Activated CD4-positive, alpha-beta T cell treated with anti-CD3 and anti-CD28 coated beads, Interleukin-2, amount 10 ng/mL, durations not matched to agents 7 days and 5 days (primary cell): ENCODE measurements around the gene SPATA32. TPM values are rescaled to one million over a fixed set of nuclear protein-coding genes. Genes with fewer than 3 reads are reported as not detected.
A peak's percentile ranks its signal among the peaks of the same experiment; 100 is the strongest.

Source experiments
- CTCF ChIA-PET: fragments of 350-600 bp; sonication (Branson Sonifier 250); formaldehyde crosslinking; loops from one replicate; lab custom pipeline; 2021; ENCODE audit warnings: antibody characterized with exemption; lab: Charles Lee
- POLR2A ChIA-PET: fragments of 350-600 bp; sonication (Branson Sonifier 250); formaldehyde crosslinking; loops from one replicate; lab custom pipeline; 2021; ENCODE audit warnings: antibody characterized with exemption; lab: Charles Lee
- DNase-seq: peaks from one replicate; pipeline ENCODE4 v3.0.0-alpha.2; 2020
- H3K27ac Mint-ChIP-seq: one replicate; pipeline ENCODE4 v1.8.0; 2021; ENCODE audit warnings: mild to moderate bottlenecking, moderate library complexity, mixed read lengths
- H3K27me3 Mint-ChIP-seq: one replicate; pipeline ENCODE4 v1.8.0; 2021; ENCODE audit warnings: mixed read lengths
- H3K36me3 Mint-ChIP-seq: one replicate; pipeline ENCODE4 v1.8.0; 2021; ENCODE audit warnings: low read depth, mixed read lengths
- H3K4me1 Mint-ChIP-seq: one replicate; pipeline ENCODE4 v1.8.0; 2021; ENCODE audit warnings: mixed read lengths
- H3K4me3 Mint-ChIP-seq: one replicate; pipeline ENCODE4 v1.8.0; 2021; ENCODE audit warnings: mild to moderate bottlenecking, moderate library complexity, mixed read lengths
- H3K9me3 Mint-ChIP-seq: one replicate; pipeline ENCODE4 v1.8.0; 2021; ENCODE audit warnings: mixed read lengths
- total RNA-seq, 2 experiments: library from RNA; stranded (reverse); gene quantifications; one replicate each; pipeline ENCODE4 v1.2.3, GENCODE V29; 2021

The SPATA32 gene
- total RNA-seq, 2 experiments from 2014 or later: 0.27 to 0.67 TPM

- Mint-ChIP-seq H3K36me3 (peaks cover 34% of the 10 kb centered on the region), H3K27me3 (no peaks in the 10 kb centered on the region), H3K4me3 (no peak overlapping the region), H3K9me3 (no peaks in the 10 kb centered on the region), H3K4me1 (peaks cover 25% of the 10 kb centered on the region), H3K27ac (no peak overlapping the region)
- DNase-seq: no peak
- ChIA-PET CTCF (interaction anchor here (0.6 to 4.3 kb wide), 21 partner anchors 9 to 151 kb away, joined by 3 to 55 read pairs (median 6); partner anchors contain the start of gene MAP3K14), POLR2A (no interaction called here)
These were observed 16.1 kb upstream of the SPATA32 start for GRCh38 chr17:45277992-45278391.

DNA sequence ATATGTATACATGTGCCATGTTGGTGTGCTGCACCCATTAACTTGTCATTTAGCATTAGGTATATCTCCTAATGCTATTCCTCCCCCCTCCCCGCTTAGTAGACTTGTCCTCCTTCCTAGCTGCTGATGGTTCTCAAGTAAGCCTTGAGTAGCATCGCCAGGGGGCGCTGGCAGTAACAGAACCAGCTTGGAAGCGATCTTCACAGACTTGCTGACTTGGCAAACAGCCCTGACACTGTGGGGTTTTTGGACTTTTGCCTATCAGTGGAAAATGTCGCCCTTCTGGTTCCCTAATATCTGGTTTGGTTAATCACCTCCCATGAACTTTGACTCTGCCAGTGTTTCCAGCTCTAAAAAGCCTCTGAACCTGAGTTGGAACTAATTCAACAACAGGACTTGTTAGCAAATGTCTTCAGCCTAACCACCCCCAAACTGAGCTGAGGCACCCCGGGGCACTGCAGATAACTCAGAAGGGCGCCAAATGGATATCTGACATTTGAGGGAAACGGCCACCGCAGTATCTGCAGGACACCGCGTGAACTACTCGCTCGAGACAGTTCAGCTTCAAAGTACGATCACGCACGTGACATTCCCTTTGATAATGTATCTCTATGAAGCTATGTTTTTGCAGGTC is 15.4 kb upstream of the SPATA32 start:
- peak overlapping the region; percentile 11 for H3K27ac Mint-ChIP-seq
- H3K9me3 Mint-ChIP-seq: no peaks in the 10 kb centered on the region
- peak; percentile 93 for DNase-seq
- ChIA-PET CTCF (interaction anchor here (0.6 to 4.3 kb wide), 32 partner anchors 10 to 142 kb away, joined by 3 to 55 read pairs (median 5); partner anchors contain the start of genes ACBD4 and MAP3K14), POLR2A (interaction anchor here (0.9 kb wide), 1 partner anchor 42 kb away, joined by 3 read pairs; no protein-coding TSS in a partner anchor)
- H3K36me3 Mint-ChIP-seq: peaks cover 33% of the 10 kb centered on the region
- peaks cover 22% of the 10 kb centered on the region for H3K4me1 Mint-ChIP-seq
- H3K4me3 Mint-ChIP-seq: no peak overlapping the region
- H3K27me3 Mint-ChIP-seq: no peaks in the 10 kb centered on the region

DNA sequence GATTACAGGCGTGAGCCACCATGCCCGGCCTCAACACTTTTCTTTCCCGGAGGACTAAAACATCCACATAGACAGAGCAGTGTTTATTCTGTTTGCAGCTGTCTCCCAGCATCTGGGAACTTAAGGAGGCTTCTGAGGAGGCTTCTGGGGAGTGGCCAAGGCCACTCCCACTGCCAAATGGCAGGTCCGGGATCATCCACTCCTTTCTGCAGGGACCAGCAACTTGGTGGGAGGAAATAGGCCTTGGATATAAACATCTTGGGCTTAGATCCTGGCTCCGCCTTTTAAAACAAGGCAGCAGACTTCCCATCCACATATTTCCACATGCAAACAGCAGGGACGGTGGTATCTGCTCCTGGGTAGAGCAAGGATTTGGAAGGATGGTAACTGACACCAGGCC is 14.1 kb upstream of the SPATA32 start:
- ChIA-PET POLR2A (interaction anchor here (0.6 kb wide), 1 partner anchor 27 kb away, joined by 3 read pairs; no protein-coding TSS in a partner anchor), CTCF (interaction anchor here (0.6 to 4.3 kb wide), 15 partner anchors 15 to 141 kb away, joined by 3 to 55 read pairs (median 7); partner anchors contain the start of gene ACBD4)
- no peak overlapping the region for H3K4me3 Mint-ChIP-seq
- no peaks in the 10 kb centered on the region for H3K9me3 Mint-ChIP-seq
- peaks cover 31% of the 10 kb centered on the region for H3K36me3 Mint-ChIP-seq
- H3K4me1 Mint-ChIP-seq: peaks cover 22% of the 10 kb centered on the region
- no peak overlapping the region for H3K27ac Mint-ChIP-seq
- DNase-seq: no peak
- no peaks in the 10 kb centered on the region for H3K27me3 Mint-ChIP-seq

DNA sequence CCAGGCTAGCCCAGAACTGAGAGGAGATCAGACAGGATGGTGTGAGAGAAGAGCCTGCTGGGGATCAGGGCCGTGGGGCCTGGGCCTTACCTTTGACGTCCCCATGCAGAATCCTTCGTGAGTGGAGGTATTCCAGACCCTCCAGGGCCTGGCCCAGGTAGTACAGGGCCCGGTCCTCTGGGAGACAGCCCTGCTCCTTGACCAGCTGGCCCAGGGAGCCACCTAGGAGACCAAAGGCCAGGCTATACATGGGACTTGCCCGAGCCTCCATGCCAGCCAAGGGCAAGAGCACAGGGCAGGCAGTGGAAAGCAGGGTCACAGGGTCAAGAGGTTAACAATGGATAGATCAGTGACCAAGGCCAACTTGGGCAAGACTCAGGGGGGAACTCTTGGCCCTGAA is 12.1 kb upstream of the SPATA32 start:
- H3K4me3 Mint-ChIP-seq: no peak overlapping the region
- peaks cover 15% of the 10 kb centered on the region for H3K4me1 Mint-ChIP-seq
- POLR2A ChIA-PET: no interaction called here
- H3K36me3 Mint-ChIP-seq: peaks cover 36% of the 10 kb centered on the region
- H3K27me3 Mint-ChIP-seq: no peaks in the 10 kb centered on the region
- no peaks in the 10 kb centered on the region for H3K9me3 Mint-ChIP-seq
- no peak overlapping the region for H3K27ac Mint-ChIP-seq
- CTCF ChIA-PET: interaction anchor here (1.4 kb wide), 1 partner anchor 55 kb away, joined by 4 read pairs; no protein-coding TSS in a partner anchor
- DNase-seq: no peak

GRCh38 chr17:45273551-45273957 is 11.7 kb upstream of the SPATA32 start:
- no peak overlapping the region for H3K4me3 Mint-ChIP-seq
- CTCF ChIA-PET: interaction anchor here (1.4 kb wide), 1 partner anchor 54 kb away, joined by 4 read pairs; no protein-coding TSS in a partner anchor
- POLR2A ChIA-PET: no interaction called here
- H3K36me3 Mint-ChIP-seq: peaks cover 35% of the 10 kb centered on the region
- H3K4me1 Mint-ChIP-seq: peaks cover 11% of the 10 kb centered on the region
- no peaks in the 10 kb centered on the region for H3K27me3 Mint-ChIP-seq
- no peak for DNase-seq
- H3K9me3 Mint-ChIP-seq: no peaks in the 10 kb centered on the region
- no peak overlapping the region for H3K27ac Mint-ChIP-seq

- Mint-ChIP-seq H3K27me3 (no peaks in the 10 kb centered on the region), H3K9me3 (no peaks in the 10 kb centered on the region), H3K4me1 (no peaks in the 10 kb centered on the region), H3K27ac (no peak overlapping the region), H3K36me3 (peaks cover 49% of the 10 kb centered on the region), H3K4me3 (no peak overlapping the region)
- ChIA-PET POLR2A (no interaction called here), CTCF (interaction anchor here (0.7 to 3.3 kb wide), 13 partner anchors 17 to 136 kb away, joined by 3 to 17 read pairs (median 4); partner anchors contain the start of gene ACBD4)
- DNase-seq: no peak
These were observed 9.7 kb upstream of the SPATA32 start for GRCh38 chr17:45271603-45272002.

DNA sequence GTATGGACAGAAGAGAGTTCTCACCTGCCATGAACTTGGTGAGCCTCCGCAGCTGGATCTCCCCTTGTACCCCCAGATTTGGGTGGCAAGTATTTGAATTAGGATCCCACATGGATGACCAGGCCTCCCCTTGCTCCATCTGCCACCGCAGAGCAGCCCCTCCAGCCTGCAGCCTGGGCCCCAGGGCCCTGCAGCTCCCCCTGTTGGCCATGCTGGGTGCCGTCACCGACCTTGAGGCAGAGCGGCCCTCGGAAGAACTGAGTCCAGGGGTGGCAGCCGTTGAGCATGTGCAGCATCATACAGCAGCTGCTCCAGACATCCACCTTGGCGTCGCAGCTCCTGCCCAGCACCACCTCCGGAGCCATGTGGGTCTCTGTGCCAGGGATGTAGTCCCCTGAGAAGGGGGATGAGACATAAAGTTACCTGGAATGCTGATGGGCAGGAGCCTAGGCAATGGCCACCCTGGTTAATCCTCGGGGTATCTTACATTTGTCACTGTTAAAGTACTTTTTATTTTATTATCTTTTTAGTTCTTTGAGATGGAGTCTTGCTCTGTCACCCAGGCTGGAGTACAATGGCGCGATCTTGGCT is 9.0 kb upstream of the SPATA32 start:
- peak; percentile 58 for DNase-seq
- Mint-ChIP-seq H3K4me3 (no peak overlapping the region), H3K36me3 (peaks cover 53% of the 10 kb centered on the region), H3K27ac (no peak overlapping the region), H3K4me1 (no peaks in the 10 kb centered on the region), H3K9me3 (no peaks in the 10 kb centered on the region), H3K27me3 (no peaks in the 10 kb centered on the region)
- ChIA-PET CTCF (interaction anchor here (0.6 to 3.3 kb wide), 13 partner anchors 17 to 136 kb away, joined by 3 to 17 read pairs (median 4); partner anchors contain the start of gene ACBD4), POLR2A (no interaction called here)

GRCh38 chr17:45269912-45270311 is 8.0 kb upstream of the SPATA32 start:
- H3K36me3 Mint-ChIP-seq: peaks cover 56% of the 10 kb centered on the region
- no peaks in the 10 kb centered on the region for H3K27me3 Mint-ChIP-seq
- POLR2A ChIA-PET: no interaction called here
- no peaks in the 10 kb centered on the region for H3K9me3 Mint-ChIP-seq
- DNase-seq: no peak
- no peak overlapping the region for H3K4me3 Mint-ChIP-seq
- no peak overlapping the region for H3K27ac Mint-ChIP-seq
- peaks cover 1% of the 10 kb centered on the region for H3K4me1 Mint-ChIP-seq
- CTCF ChIA-PET: interaction anchor here (0.9 to 3.3 kb wide), 5 partner anchors 16 to 135 kb away, joined by 3 to 13 read pairs (median 10); partner anchors contain the start of gene ACBD4

- peaks cover 8% of the 10 kb centered on the region for H3K4me1 Mint-ChIP-seq
- H3K27me3 Mint-ChIP-seq: no peaks in the 10 kb centered on the region
- POLR2A ChIA-PET: no interaction called here
- no peaks in the 10 kb centered on the region for H3K9me3 Mint-ChIP-seq
- H3K4me3 Mint-ChIP-seq: no peak overlapping the region
- CTCF ChIA-PET: interaction anchor here (0.5 to 2.9 kb wide), 5 partner anchors 12 to 119 kb away, joined by 3 to 15 read pairs (median 3); no protein-coding TSS in a partner anchor
- DNase-seq: no peak
- H3K36me3 Mint-ChIP-seq: peaks cover 47% of the 10 kb centered on the region
- peak overlapping the region; percentile 9 for H3K27ac Mint-ChIP-seq
These were observed 5.7 kb upstream of the SPATA32 start for GRCh38 chr17:45267436-45268055.

- Mint-ChIP-seq H3K4me3 (no peak overlapping the region), H3K4me1 (peaks cover 17% of the 10 kb centered on the region), H3K36me3 (peaks cover 48% of the 10 kb centered on the region), H3K27me3 (no peaks in the 10 kb centered on the region), H3K27ac (no peak overlapping the region), H3K9me3 (no peaks in the 10 kb centered on the region)
- ChIA-PET POLR2A (no interaction called here), CTCF (interaction anchor here (0.7 to 2.9 kb wide), 8 partner anchors 10 to 229 kb away, joined by 3 to 15 read pairs (median 4); no protein-coding TSS in a partner anchor)
- no peak for DNase-seq
These were observed 4.6 kb upstream of the SPATA32 start for GRCh38 chr17:45266372-45266926.

DNA sequence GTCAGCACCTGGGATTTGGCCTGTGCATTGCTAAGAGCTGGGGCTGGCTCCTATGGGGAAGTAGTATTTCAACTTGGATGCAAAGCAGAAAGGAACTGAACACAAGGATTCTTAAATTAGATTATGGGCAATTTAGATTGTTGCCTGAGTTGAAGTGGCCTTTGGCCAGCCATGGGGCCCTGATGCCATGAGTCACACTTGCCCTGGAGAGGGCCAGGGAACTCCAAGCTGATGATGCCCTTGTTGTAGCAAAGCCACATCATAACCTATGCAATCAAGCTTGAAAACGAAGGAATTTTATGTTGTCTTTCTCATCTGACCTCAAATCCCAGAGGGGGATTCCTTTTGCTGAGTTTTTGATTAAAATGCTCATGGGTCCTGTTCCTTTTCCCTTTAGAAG is 3.9 kb upstream of the SPATA32 start:
- Mint-ChIP-seq H3K4me3 (no peak overlapping the region), H3K27me3 (no peaks in the 10 kb centered on the region), H3K4me1 (peaks cover 23% of the 10 kb centered on the region), H3K27ac (no peak overlapping the region), H3K9me3 (no peaks in the 10 kb centered on the region), H3K36me3 (peaks cover 46% of the 10 kb centered on the region)
- POLR2A ChIA-PET: no interaction called here
- CTCF ChIA-PET: interaction anchor here (0.6 to 2.9 kb wide), 10 partner anchors 10 to 228 kb away, joined by 3 to 15 read pairs (median 4); no protein-coding TSS in a partner anchor
- DNase-seq: no peak

GRCh38 chr17:45264988-45265387 is 3.1 kb upstream of the SPATA32 start:
- Mint-ChIP-seq H3K9me3 (no peaks in the 10 kb centered on the region), H3K4me3 (no peak overlapping the region), H3K36me3 (peaks cover 45% of the 10 kb centered on the region), H3K27ac (no peak overlapping the region), H3K4me1 (peaks cover 29% of the 10 kb centered on the region), H3K27me3 (no peaks in the 10 kb centered on the region)
- no peak for DNase-seq
- ChIA-PET POLR2A (no interaction called here), CTCF (interaction anchor here (1.0 to 1.3 kb wide), 3 partner anchors 10 to 120 kb away, joined by 3 to 8 read pairs (median 7); no protein-coding TSS in a partner anchor)
